Hepatocyte (in vitro differentiated cells): ENCODE results near the gene ZNF521. TPM values are rescaled to one million over a fixed set of nuclear protein-coding genes. Genes with fewer than 3 reads are reported as not detected.

ENCODE experiments used
- DNase-seq: peaks from one replicate; pipeline ENCODE4 v3.0.0-alpha.2; 2016; ENCODE audit warnings: low spot score
- H2AFZ ChIP-seq: fragments of 200-600 bp; sonication (generic); 2 replicates; pipeline ENCODE4 v1.6.0; 2016; ENCODE audit warnings: antibody characterized with exemption, mild to moderate bottlenecking
- H3K27ac ChIP-seq: fragments of 200-600 bp; sonication (generic); 2 replicates; pipeline ENCODE4 v1.5.1; 2016; ENCODE audit warnings: mild to moderate bottlenecking
- H3K27me3 ChIP-seq: fragments of 200-600 bp; sonication (generic); 2 replicates; pipeline ENCODE4 v1.6.1; 2016
- H3K36me3 ChIP-seq: fragments of 200-600 bp; sonication (generic); replicated peaks from 2 replicates; pipeline ENCODE4 v1.5.1; 2016; ENCODE audit warnings: low read depth; ENCODE audit not compliant: insufficient read depth
- H3K4me1 ChIP-seq: fragments of 200-600 bp; sonication (generic); 2 replicates; pipeline ENCODE4 v1.5.1; 2016; ENCODE audit warnings: mild to moderate bottlenecking, moderate library complexity; ENCODE audit not compliant: insufficient read depth
- H3K4me2 ChIP-seq: fragments of 200-600 bp; sonication (generic); 2 replicates; pipeline ENCODE4 v1.6.0; 2016
- H3K4me3 ChIP-seq: fragments of 200-600 bp; sonication (generic); 2 replicates; pipeline ENCODE4 v1.5.1; 2016; ENCODE audit warnings: mild to moderate bottlenecking
- H3K79me2 ChIP-seq: fragments of 200-600 bp; sonication (generic); 2 replicates; pipeline ENCODE4 v1.6.0; 2017; ENCODE audit warnings: mild to moderate bottlenecking
- H3K9me2 ChIP-seq: fragments of 200-600 bp; sonication (generic); replicated peaks from 2 replicates; pipeline ENCODE4 v1.6.0; 2017; ENCODE audit warnings: mild to moderate bottlenecking; ENCODE audit not compliant: insufficient read depth
- H3K9me3 ChIP-seq: fragments of 200-600 bp; sonication (generic); 2 replicates; pipeline ENCODE4 v1.5.1; 2016; ENCODE audit warnings: low read depth, mild to moderate bottlenecking
- H4K20me1 ChIP-seq: fragments of 200-600 bp; sonication (generic); 2 replicates; pipeline ENCODE4 v1.6.0; 2016; ENCODE audit warnings: mild to moderate bottlenecking; ENCODE audit not compliant: insufficient read depth, poor library complexity, severe bottlenecking
- EZH2 ChIP-seq: fragments of 200-600 bp; sonication (generic); IDR thresholded peaks from 2 replicates; pipeline ENCODE4 v1.6.1; 2016; ENCODE audit warnings: antibody characterized with exemption, mild to moderate bottlenecking, borderline replicate concordance
- EZH2phosphoT487 ChIP-seq: fragments of 200-600 bp; sonication (generic); IDR thresholded peaks from one replicate; pipeline ENCODE4 v1.6.1; 2018; ENCODE audit warnings: antibody characterized with exemption, mild to moderate bottlenecking, low read depth, moderate library complexity; ENCODE audit not compliant: unreplicated experiment, severe bottlenecking
- WGBS: methylation state at CpG from one replicate; pipeline ENCODE4 v1.1.6; 2016; ENCODE audit warnings: low lambda C conversion rate; ENCODE audit errors: missing lambda C conversion rate; 5-methylcytosine and 5-hydroxymethylcytosine counted together
- polyA plus RNA-seq: library from polyadenylated mRNA; unstranded; fragments of >200 nt; fragmentation: Nextera tagmentation; extraction: Ambion mirVana; gene quantifications from 2 replicates; pipeline ENCODE4 v1.2.1, GENCODE V29; 2016
- total RNA-seq: library from RNA; depleted of rRNA; stranded (reverse); fragments of >200 nt; gene quantifications from 2 replicates; pipeline ENCODE4 v1.2.3, GENCODE V29; 2014
- TF ChIP-seq, protein P1 (sequence below): fragments of 200-600 bp; sonication (generic); IDR thresholded peaks from 2 replicates; pipeline ENCODE4 v1.5.1; 2016; ENCODE audit warnings: antibody characterized with exemption, mild to moderate bottlenecking; ENCODE audit not compliant: poor library complexity

The ZNF521 gene
- 13.3 and 16.3 TPM in 2 replicates for total RNA-seq
- 9.0 and 11.1 TPM in 2 replicates for polyA plus RNA-seq

DNA sequence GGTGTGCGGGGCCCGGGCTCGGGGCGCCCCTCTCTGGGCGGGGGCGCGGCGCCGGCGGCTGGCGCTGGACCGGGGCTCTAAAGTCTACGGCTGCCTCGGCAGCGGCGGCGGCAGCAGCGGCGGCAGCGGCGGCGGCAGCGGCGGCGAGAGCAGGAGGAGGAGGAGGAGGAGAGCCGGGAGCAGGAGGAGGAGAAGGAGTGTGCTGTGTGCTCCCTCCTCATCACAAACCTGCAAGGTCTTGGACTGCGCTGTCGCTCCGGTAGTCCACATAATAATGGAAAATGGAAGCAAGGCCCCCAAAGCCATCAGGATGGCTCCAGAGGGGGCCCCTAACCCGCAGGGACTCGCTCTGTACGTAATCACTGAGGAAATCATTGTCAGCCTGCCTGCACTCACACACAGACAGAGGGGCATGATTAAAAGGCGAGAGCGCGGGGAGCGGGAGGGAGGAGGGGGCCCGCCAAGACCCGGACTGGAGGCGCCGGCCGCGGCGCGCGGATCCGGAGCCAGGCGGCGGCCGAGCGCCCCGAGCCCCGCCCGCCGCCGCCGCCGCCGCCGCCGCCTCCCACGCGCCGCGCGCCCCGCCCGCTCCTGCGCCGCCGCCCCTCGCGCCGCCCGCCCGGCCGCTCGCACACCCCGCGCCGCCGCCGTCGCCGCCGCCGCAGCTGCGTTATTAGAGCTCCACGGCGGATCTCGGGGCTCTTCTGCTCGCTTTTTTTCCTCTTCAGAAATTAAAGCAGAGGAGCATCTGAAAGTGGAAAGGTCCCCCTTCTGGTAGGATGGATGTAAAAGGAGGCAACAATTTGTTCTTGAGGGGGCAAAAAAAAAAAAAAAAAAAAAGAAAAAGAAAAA is at the start of gene ZNF521:
TSS of gene ZNF521 (minus strand) at position 390 of the 852 bp plus-strand sequence. CDS start 1,220 bp downstream, outside the sequence.
- TF ChIP-seq EZH2phosphoT487 (no peak), EZH2 (no peak)
- TF ChIP-seq, protein P1, sequence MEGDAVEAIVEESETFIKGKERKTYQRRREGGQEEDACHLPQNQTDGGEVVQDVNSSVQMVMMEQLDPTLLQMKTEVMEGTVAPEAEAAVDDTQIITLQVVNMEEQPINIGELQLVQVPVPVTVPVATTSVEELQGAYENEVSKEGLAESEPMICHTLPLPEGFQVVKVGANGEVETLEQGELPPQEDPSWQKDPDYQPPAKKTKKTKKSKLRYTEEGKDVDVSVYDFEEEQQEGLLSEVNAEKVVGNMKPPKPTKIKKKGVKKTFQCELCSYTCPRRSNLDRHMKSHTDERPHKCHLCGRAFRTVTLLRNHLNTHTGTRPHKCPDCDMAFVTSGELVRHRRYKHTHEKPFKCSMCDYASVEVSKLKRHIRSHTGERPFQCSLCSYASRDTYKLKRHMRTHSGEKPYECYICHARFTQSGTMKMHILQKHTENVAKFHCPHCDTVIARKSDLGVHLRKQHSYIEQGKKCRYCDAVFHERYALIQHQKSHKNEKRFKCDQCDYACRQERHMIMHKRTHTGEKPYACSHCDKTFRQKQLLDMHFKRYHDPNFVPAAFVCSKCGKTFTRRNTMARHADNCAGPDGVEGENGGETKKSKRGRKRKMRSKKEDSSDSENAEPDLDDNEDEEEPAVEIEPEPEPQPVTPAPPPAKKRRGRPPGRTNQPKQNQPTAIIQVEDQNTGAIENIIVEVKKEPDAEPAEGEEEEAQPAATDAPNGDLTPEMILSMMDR: peak; percentile 40
- peak; percentile 90 for DNase-seq
- 5% methylated on average over 34 of the region's 91 CpGs for WGBS
- Histone ChIP-seq H2AFZ (peak within 1 kb of the TSS; percentile 82), H3K9me3 (no peaks in the 10 kb centered on the region), H4K20me1 (no peaks in the 10 kb centered on the region), H3K27me3 (peaks cover 55% of the 10 kb centered on the region), H3K79me2 (peaks cover 16% of the 10 kb centered on the region), H3K27ac (peak within 1 kb of the TSS; percentile 86), H3K36me3 (no peaks in the 10 kb centered on the region), H3K4me1 (no peaks in the 10 kb centered on the region), H3K9me2 (no peaks in the 10 kb centered on the region), H3K4me2 (peak within 1 kb of the TSS; percentile 89), H3K4me3 (peak within 1 kb of the TSS; percentile 83)

DNA sequence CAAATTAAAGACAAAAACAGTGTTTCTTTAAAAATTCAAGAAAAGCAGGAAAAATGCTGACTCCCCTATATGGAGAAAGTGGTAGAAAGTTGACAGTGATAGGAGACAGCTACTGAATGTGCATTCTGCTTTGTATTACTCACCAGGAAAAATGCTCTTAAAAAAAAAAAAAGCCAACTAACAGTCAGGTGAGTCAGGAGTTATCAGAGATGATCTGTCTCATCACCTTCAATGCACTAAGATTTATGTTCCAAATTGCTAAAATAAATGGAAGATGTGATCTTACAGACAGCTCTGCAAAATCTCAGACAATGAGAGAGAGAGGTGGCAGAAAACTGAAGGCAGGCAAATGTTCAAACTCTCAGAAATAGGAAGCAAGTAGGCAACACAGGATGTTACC is 47.6 kb upstream of the ZNF521 start:
- Histone ChIP-seq H3K36me3 (no peaks in the 10 kb centered on the region), H3K4me1 (no peaks in the 10 kb centered on the region), H3K27me3 (no peaks in the 10 kb centered on the region), H3K4me3 (no peak overlapping the region), H3K4me2 (no peak overlapping the region), H3K79me2 (no peaks in the 10 kb centered on the region), H3K27ac (no peak overlapping the region), H4K20me1 (no peaks in the 10 kb centered on the region), H2AFZ (no peak overlapping the region), H3K9me2 (no peaks in the 10 kb centered on the region), H3K9me3 (no peaks in the 10 kb centered on the region)
- peak; percentile 23 for DNase-seq
- no peak for TF ChIP-seq EZH2
- no peak for TF ChIP-seq EZH2phosphoT487
- TF ChIP-seq, protein P1: no peak

DNA sequence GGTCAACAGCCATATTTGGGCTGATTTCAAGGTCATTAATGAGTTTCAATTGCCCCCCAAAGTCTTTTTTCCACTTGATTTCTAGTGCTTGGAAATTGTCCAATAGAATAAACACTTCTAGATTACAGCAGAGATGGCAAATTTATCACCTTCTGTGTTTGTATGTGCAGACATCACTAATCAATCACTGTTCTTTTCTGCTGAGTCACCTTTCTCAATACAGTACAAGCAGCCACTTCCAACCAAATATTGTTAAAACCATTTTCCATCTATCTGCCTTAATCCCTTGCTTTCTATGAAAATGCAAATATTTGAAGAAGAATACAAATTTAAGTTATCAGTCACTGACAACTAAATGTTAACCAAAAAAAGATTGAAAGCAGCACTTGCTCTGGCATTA is 40.2 kb upstream of the ZNF521 start:
- no peaks in the 10 kb centered on the region for H3K9me3 ChIP-seq
- no peaks in the 10 kb centered on the region for H3K27me3 ChIP-seq
- H3K9me2 ChIP-seq: no peaks in the 10 kb centered on the region
- no peak for DNase-seq
- H4K20me1 ChIP-seq: no peaks in the 10 kb centered on the region
- no peak overlapping the region for H3K4me3 ChIP-seq
- TF ChIP-seq EZH2: no peak
- TF ChIP-seq, protein P1: no peak
- H2AFZ ChIP-seq: no peak overlapping the region
- H3K27ac ChIP-seq: no peak overlapping the region
- H3K4me1 ChIP-seq: no peaks in the 10 kb centered on the region
- no peak overlapping the region for H3K4me2 ChIP-seq
- no peaks in the 10 kb centered on the region for H3K36me3 ChIP-seq
- H3K79me2 ChIP-seq: no peaks in the 10 kb centered on the region
